Liver (tissue), 9 donors: Measurements from ENCODE around the gene CACNA1H. TPM values are rescaled to one million over a fixed set of nuclear protein-coding genes. Genes with fewer than 3 reads are reported as not detected.

Experiments used
- DNase-seq: peaks from one replicate; pipeline ENCODE4 v3.0.0-alpha.2; 2017; ENCODE audit warnings: low spot score
- H3K27ac ChIP-seq, 2 donors: one replicate each; pipeline ENCODE4 v1.7.0; 2013; ENCODE audit warnings: inconsistent platforms in 2 of 2, low read length in 2 of 2, control low read depth in 1 of 2, low read depth in 1 of 2, mild to moderate bottlenecking in 1 of 2
- H3K27me3 ChIP-seq, 4 donors: one replicate each; pipeline versions ENCODE4 v1.6.1 to v1.7.0; 2013; ENCODE audit warnings: low read length in 3 of 4, inconsistent platforms in 1 of 4, mild to moderate bottlenecking in 1 of 4, moderate library complexity in 1 of 4; ENCODE audit not compliant: control insufficient read depth in 4 of 4, insufficient read depth in 4 of 4
- H3K36me3 ChIP-seq, 4 donors: one replicate each; pipeline versions ENCODE4 v1.6.1 to v1.7.0; 2013; ENCODE audit warnings: low read length in 3 of 4, mild to moderate bottlenecking in 3 of 4, low read depth in 1 of 4, moderate library complexity in 1 of 4; ENCODE audit not compliant: control insufficient read depth in 4 of 4, insufficient read depth in 3 of 4
- H3K4me1 ChIP-seq, 4 donors: one replicate each; pipeline versions ENCODE4 v1.6.1 to v1.7.0; 2013; ENCODE audit warnings: low read length in 3 of 4, mild to moderate bottlenecking in 3 of 4, moderate library complexity in 1 of 4; ENCODE audit not compliant: control insufficient read depth in 4 of 4, insufficient read depth in 4 of 4
- H3K4me3 ChIP-seq, 3 donors: one replicate each; pipeline versions ENCODE4 v1.6.1 to v1.7.0; 2013; ENCODE audit warnings: low read length in 3 of 3, control low read depth in 1 of 3, low read depth in 1 of 3, mild to moderate bottlenecking in 1 of 3
- H3K9ac ChIP-seq, 2 donors: one replicate each; pipeline ENCODE4 v1.7.0; 2013; ENCODE audit warnings: low read length in 2 of 2, mild to moderate bottlenecking in 2 of 2, moderate library complexity in 2 of 2, control low read depth in 1 of 2, low read depth in 1 of 2
- H3K9me3 ChIP-seq, 4 donors: one replicate each; pipeline versions ENCODE4 v1.6.1 to v1.7.0; 2013; ENCODE audit warnings: low read length in 3 of 4; ENCODE audit not compliant: control insufficient read depth in 4 of 4
- ATF3 ChIP-seq: IDR thresholded peaks from 2 replicates; pipeline ENCODE4 v1.6.1; 2016; ENCODE audit warnings: antibody characterized with exemption
- FOXA1 ChIP-seq: IDR thresholded peaks from 2 replicates; pipeline ENCODE4 v1.6.1; 2016; ENCODE audit warnings: antibody characterized with exemption
- FOXA2 ChIP-seq: IDR thresholded peaks from 2 replicates; pipeline ENCODE4 v1.6.1; 2016; ENCODE audit warnings: antibody characterized with exemption
- GABPA ChIP-seq, 2 donors: IDR thresholded peaks in 1 of 2; conservative IDR thresholded peaks in 1 of 2; 2 replicates each; pipeline ENCODE4 v1.6.1; 2016; ENCODE audit warnings: antibody characterized with exemption in 2 of 2, mild to moderate bottlenecking in 1 of 2, moderate library complexity in 1 of 2
- HNF4A ChIP-seq, 2 donors: conservative IDR thresholded peaks; 2 replicates each; pipeline ENCODE4 v1.6.1; 2016; ENCODE audit warnings: antibody characterized with exemption in 2 of 2, mild to moderate bottlenecking in 2 of 2
- HNF4G ChIP-seq: IDR thresholded peaks from 2 replicates; pipeline ENCODE4 v1.6.1; 2016; ENCODE audit warnings: antibody characterized with exemption
- JUND ChIP-seq, 2 donors: IDR thresholded peaks; 2 replicates each; pipeline ENCODE4 v1.6.1; 2016; ENCODE audit warnings: antibody characterized with exemption in 2 of 2
- MAX ChIP-seq: IDR thresholded peaks from 2 replicates; pipeline ENCODE4 v1.6.1; 2016; ENCODE audit warnings: antibody characterized with exemption
- NR2F2 ChIP-seq: IDR thresholded peaks from 2 replicates; pipeline ENCODE4 v1.6.1; 2016; ENCODE audit warnings: antibody characterized with exemption
- RAD21 ChIP-seq, 2 donors: IDR thresholded peaks; 2 replicates each; pipeline ENCODE4 v1.6.1; 2016; ENCODE audit warnings: antibody characterized with exemption in 2 of 2, mild to moderate bottlenecking in 2 of 2
- REST ChIP-seq: IDR thresholded peaks from 2 replicates; pipeline ENCODE4 v1.6.1; 2016; ENCODE audit warnings: antibody characterized with exemption, mild to moderate bottlenecking
- RXRA ChIP-seq, 2 donors: IDR thresholded peaks; 2 replicates each; pipeline ENCODE4 v1.6.1; 2017 to 2018; ENCODE audit warnings: antibody characterized with exemption in 2 of 2, mild to moderate bottlenecking in 1 of 2
- SP1 ChIP-seq: IDR thresholded peaks from 2 replicates; pipeline ENCODE4 v1.6.1; 2018; ENCODE audit warnings: antibody characterized with exemption, mild to moderate bottlenecking
- YY1 ChIP-seq: IDR thresholded peaks from 2 replicates; pipeline ENCODE4 v1.6.1; 2016; ENCODE audit warnings: antibody characterized with exemption, mild to moderate bottlenecking
- ZBTB33 ChIP-seq: IDR thresholded peaks from 2 replicates; pipeline ENCODE4 v1.6.1; 2016; ENCODE audit warnings: antibody characterized with exemption
- WGBS: extraction: QIAGEN DNeasy Blood & Tissue Kit; methylation state at CpG from one replicate; pipeline ENCODE4 v1.1.7; 2013; 5-methylcytosine and 5-hydroxymethylcytosine counted together
- polyA plus RNA-seq, 2 donors: library from polyadenylated mRNA; stranded (reverse) in 1 of 2; unstranded in 1 of 2; fragments of 200-250 nt in 1 of 2; fragments of >200 nt in 1 of 2; fragmentation: Nextera tagmentation in 1 of 2; extraction: Ambion mirVana in 1 of 2; gene quantifications; one replicate each; pipeline versions ENCODE4 v1.2.1 to v1.2.3, GENCODE V29; 2013 to 2015
- total RNA-seq, 2 donors: library from RNA; depleted of rRNA; stranded (reverse); fragments of >200 nt; gene quantifications; one replicate each; pipeline ENCODE4 v1.2.3, GENCODE V29; 2014
- donor health status: healthy.
- donor health status: healthy.
- donor health status: healthy.
- donor health status: healthy.
- donor health status: healthy.

CACNA1H gene
- total and polyA plus RNA-seq, 4 donors = 0.21 to 8.5 (median 6.1) TPM

GRCh38 chr16:1135459-1135825, 17.5 kb upstream of the CACNA1H start:
- peak overlapping the region; percentile 73 to 80 for H3K27ac ChIP-seq
- H3K9me3 ChIP-seq = no peaks in the 10 kb centered on the region
- no peak overlapping the region for H3K9ac ChIP-seq
- H3K36me3 ChIP-seq = no peaks in the 10 kb centered on the region
- no peak for DNase-seq
- peaks cover 12 to 48% (median 32%) of the 10 kb centered on the region in 4 donors for H3K4me1 ChIP-seq
- H3K27me3 ChIP-seq = no peaks in the 10 kb centered on the region
- TF ChIP-seq REST = no peak
- no peak for TF ChIP-seq ATF3
- no peak for TF ChIP-seq RAD21 (IDR thresholded peaks at IDR 0.05)
- TF ChIP-seq YY1 = no peak
- no peak for TF ChIP-seq FOXA1
- TF ChIP-seq ZBTB33 = no peak
- no peak for TF ChIP-seq NR2F2
- no peak for TF ChIP-seq FOXA2
- no peak for TF ChIP-seq HNF4A (conservative IDR thresholded peaks at IDR 0.05)
- no peak for TF ChIP-seq JUND (IDR thresholded peaks at IDR 0.05)
- no peak for TF ChIP-seq MAX
- TF ChIP-seq HNF4G = no peak
- no peak for TF ChIP-seq GABPA (IDR thresholded peaks at IDR 0.05 in 1 of 2, conservative IDR thresholded peaks at IDR 0.05 in 1 of 2)
- TF ChIP-seq RXRA (IDR thresholded peaks at IDR 0.05) = no peak
- no peak for TF ChIP-seq SP1
- WGBS = 43% methylated on average over 3 of the region's 3 CpGs
- H3K4me3 ChIP-seq = no peak overlapping the region

GRCh38 chr16:1137604-1138003, 15.3 kb upstream of the CACNA1H start:
- DNase-seq = no peak
- no peak overlapping the region for H3K9ac ChIP-seq
- no peaks in the 10 kb centered on the region for H3K9me3 ChIP-seq
- H3K4me3 ChIP-seq = no peak overlapping the region
- WGBS = 91% methylated on average over 24 of the region's 24 CpGs
- H3K27ac ChIP-seq = no peak overlapping the region
- no peaks in the 10 kb centered on the region for H3K36me3 ChIP-seq
- peaks cover 12 to 36% (median 27%) of the 10 kb centered on the region in 4 donors for H3K4me1 ChIP-seq
- TF ChIP-seq GABPA (IDR thresholded peaks at IDR 0.05 in 1 of 2, conservative IDR thresholded peaks at IDR 0.05 in 1 of 2) = no peak
- H3K27me3 ChIP-seq = no peaks in the 10 kb centered on the region
